EL (cell line): Measurements from ENCODE around the gene FBLN1.

Source experiments
- DNase-seq: peaks from one replicate; pipeline ENCODE4 v3.0.0-alpha.2; 2016

FBLN1 gene

DNA sequence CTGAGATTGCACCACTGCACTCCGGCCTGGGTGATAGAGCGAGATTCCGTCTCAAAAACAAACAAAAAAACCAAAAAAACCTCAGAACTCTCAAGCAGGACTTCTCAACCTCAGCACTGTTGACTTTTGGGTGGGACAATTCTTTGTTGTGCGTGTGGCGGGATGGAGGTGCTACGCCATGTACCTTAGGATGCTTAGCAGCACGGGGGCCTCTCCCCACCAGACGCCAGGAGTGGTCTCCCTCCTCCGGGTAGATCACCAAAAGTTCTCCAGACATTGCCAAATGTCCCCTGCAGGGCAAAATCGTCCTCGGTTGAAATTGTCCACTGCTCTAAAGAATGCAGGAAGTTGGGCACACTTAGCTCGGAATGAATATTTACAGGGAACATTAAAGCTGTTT, 142.0 kb downstream of the FBLN1 start:
- DNase-seq: no peak

GRCh38 chr22:45645150-45645525, 142.5 kb downstream of the FBLN1 start:
- DNase-seq: no peak

- DNase-seq: peak; percentile 57
Measured at GRCh38 chr22:45645526-45646414, 143.1 kb downstream of the FBLN1 start.

GRCh38 chr22:45647532-45648225, 145.0 kb downstream of the FBLN1 start:
- DNase-seq: no peak

DNA sequence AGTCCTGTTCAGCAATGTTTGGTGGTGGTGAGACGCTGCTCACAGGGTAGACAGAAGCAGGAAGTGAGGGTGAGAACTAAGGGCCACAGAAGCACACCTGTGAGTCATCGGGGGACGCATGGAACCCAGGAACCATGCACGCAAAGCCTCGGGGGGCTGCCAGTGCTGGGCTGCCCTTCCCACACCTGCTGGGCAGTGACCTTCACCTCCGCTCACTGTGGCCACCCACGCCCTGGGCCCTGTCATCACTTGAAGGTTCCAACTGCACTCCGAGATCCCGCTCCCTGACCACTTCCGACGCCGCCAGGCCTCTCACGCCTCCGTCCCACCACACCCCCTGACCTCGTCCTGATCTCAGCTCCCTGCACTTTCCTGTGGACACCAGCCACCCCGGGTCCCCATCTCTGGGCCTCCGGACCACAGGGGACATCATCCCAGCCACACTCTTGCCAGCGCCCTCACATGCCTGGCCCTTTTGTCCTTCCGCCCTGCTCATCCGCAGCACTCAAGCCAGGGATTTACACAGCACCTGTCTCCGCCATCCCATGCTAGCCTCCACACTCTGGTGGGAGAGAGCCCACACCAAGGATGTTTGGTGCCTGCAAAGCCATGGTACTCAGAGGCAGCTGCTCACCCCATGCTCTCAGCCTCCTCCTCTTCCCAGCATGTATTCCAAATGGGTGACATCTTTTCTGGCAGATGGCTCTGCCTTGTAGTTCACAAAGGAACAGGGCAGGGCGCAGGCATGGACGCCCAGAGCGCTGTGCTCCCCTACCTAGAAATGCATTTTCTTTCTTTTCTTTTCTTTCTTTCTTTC, 145.8 kb downstream of the FBLN1 start:
- DNase-seq: no peak

DNA sequence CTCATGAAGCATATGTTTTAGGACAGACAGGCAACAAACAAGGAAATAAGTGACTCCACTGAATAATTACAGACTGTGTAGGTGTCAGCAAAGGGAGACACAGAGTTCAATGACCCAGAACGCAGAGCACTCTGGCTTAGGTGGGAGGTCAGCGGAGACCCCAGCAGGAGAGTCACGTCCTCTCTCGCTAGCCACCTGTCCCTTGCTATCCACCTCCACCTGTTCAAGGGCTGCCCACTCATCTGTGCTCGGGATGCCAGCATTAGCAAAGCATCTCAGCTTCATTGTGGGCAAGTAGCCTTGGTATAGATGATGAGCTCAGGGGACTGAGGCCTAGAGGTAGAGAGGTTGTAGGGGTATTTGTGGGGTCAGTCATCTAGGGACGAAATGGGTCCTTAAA, 147.1 kb downstream of the FBLN1 start:
- DNase-seq: no peak

DNA sequence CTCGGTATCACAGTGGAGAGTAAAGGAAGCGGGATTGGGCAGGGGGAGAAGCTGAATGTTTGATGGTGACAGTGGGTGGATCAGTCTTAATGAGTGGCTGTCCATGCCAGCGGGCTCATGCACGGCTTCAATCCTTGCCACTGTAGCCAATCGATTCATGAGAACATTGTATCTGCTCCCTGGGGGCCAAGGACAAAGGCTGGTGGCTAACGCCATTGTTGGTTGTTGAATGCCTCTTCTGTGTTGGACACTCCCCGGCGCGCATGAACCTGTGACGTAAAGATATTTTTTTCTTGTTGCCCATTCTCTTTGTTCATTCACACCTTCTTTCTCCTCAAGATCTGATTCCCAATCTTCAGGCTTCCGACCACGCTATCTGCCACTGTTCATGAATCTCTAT, 148.0 kb downstream of the FBLN1 start:
- DNase-seq: no peak
